Measurements from ENCODE around the gene UTS2B. TPM values are rescaled to one million over a fixed set of nuclear protein-coding genes. Genes with fewer than 3 reads are reported as not detected.

UTS2B gene
- total and polyA plus RNA-seq, 9 of the 15 experiments (the other 6 are each of a cell fraction or from before 2014, with no cell fraction given): 0.06 TPM; not detected in 8

DNA sequence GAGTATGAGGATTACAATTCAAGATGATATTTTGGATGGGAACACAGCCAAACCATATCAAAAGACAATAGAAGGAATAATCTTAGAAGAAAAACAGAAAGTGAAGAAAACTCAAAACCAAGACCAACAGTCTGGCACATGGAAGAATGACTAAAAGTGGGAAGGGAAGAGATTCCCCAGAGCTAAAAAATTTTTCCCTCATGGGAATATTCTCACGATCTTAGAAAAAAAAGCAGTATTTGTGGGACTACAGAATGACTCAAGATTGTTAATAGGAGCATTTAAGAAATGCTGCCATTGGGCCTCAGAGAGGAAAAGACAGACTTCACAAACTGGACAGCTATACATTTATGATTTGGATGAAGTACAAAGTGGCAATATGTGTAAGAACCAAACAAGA is 113.0 kb downstream of the UTS2B start:
- WGBS (ENCODE audit: insufficient coverage, low coverage, missing lambda C conversion rate): 0% methylated on average over 1 of the region's 1 CpG
- FAIRE-seq: no peak
- no TSS peak for BruUV-seq (replicated peaks)
- TF ChIP-seq, protein P1, sequence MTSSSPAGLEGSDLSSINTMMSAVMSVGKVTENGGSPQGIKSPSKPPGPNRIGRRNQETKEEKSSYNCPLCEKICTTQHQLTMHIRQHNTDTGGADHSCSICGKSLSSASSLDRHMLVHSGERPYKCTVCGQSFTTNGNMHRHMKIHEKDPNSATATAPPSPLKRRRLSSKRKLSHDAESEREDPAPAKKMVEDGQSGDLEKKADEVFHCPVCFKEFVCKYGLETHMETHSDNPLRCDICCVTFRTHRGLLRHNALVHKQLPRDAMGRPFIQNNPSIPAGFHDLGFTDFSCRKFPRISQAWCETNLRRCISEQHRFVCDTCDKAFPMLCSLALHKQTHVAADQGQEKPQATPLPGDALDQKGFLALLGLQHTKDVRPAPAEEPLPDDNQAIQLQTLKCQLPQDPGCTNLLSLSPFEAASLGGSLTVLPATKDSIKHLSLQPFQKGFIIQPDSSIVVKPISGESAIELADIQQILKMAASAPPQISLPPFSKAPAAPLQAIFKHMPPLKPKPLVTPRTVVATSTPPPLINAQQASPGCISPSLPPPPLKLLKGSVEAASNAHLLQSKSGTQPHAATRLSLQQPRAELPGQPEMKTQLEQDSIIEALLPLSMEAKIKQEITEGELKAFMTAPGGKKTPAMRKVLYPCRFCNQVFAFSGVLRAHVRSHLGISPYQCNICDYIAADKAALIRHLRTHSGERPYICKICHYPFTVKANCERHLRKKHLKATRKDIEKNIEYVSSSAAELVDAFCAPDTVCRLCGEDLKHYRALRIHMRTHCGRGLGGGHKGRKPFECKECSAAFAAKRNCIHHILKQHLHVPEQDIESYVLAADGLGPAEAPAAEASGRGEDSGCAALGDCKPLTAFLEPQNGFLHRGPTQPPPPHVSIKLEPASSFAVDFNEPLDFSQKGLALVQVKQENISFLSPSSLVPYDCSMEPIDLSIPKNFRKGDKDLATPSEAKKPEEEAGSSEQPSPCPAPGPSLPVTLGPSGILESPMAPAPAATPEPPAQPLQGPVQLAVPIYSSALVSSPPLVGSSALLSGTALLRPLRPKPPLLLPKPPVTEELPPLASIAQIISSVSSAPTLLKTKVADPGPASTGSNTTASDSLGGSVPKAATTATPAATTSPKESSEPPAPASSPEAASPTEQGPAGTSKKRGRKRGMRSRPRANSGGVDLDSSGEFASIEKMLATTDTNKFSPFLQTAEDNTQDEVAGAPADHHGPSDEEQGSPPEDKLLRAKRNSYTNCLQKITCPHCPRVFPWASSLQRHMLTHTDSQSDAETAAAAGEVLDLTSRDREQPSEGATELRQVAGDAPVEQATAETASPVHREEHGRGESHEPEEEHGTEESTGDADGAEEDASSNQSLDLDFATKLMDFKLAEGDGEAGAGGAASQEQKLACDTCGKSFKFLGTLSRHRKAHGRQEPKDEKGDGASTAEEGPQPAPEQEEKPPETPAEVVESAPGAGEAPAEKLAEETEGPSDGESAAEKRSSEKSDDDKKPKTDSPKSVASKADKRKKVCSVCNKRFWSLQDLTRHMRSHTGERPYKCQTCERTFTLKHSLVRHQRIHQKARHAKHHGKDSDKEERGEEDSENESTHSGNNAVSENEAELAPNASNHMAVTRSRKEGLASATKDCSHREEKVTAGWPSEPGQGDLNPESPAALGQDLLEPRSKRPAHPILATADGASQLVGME (CRISPR knock-in tag; IDR thresholded peaks at IDR 0.05): no peak
- TF ChIP-seq E2F8 (IDR thresholded peaks at IDR 0.05; ENCODE audit: low read depth, partially characterized antibody): no peak
- TF ChIP-seq NR2F6 (CRISPR knock-in tag; IDR thresholded peaks at IDR 0.05): no peak
- no peak for TF ChIP-seq GTF2E2 (tag; IDR thresholded peaks at IDR 0.05)
- no peak for TF ChIP-seq HDAC2 (IDR thresholded peaks at IDR 0.05)
- TF ChIP-seq NFYB (IDR thresholded peaks at IDR 0.05; ENCODE audit: extremely low read depth, insufficient read length): no peak
- TF ChIP-seq, protein P2, sequence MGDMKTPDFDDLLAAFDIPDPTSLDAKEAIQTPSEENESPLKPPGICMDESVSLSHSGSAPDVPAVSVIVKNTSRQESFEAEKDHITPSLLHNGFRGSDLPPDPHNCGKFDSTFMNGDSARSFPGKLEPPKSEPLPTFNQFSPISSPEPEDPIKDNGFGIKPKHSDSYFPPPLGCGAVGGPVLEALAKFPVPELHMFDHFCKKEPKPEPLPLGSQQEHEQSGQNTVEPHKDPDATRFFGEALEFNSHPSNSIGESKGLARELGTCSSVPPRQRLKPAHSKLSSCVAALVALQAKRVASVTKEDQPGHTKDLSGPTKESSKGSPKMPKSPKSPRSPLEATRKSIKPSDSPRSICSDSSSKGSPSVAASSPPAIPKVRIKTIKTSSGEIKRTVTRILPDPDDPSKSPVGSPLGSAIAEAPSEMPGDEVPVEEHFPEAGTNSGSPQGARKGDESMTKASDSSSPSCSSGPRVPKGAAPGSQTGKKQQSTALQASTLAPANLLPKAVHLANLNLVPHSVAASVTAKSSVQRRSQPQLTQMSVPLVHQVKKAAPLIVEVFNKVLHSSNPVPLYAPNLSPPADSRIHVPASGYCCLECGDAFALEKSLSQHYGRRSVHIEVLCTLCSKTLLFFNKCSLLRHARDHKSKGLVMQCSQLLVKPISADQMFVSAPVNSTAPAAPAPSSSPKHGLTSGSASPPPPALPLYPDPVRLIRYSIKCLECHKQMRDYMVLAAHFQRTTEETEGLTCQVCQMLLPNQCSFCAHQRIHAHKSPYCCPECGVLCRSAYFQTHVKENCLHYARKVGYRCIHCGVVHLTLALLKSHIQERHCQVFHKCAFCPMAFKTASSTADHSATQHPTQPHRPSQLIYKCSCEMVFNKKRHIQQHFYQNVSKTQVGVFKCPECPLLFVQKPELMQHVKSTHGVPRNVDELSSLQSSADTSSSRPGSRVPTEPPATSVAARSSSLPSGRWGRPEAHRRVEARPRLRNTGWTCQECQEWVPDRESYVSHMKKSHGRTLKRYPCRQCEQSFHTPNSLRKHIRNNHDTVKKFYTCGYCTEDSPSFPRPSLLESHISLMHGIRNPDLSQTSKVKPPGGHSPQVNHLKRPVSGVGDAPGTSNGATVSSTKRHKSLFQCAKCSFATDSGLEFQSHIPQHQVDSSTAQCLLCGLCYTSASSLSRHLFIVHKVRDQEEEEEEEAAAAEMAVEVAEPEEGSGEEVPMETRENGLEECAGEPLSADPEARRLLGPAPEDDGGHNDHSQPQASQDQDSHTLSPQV (IDR thresholded peaks at IDR 0.05): no peak
- no peak for TF ChIP-seq ZNF3 (CRISPR knock-in tag; IDR thresholded peaks at IDR 0.05)
- no peak for TF ChIP-seq NBN (IDR thresholded peaks at IDR 0.05; ENCODE audit: low read depth)
- TF ChIP-seq MCM5 (IDR thresholded peaks at IDR 0.05; ENCODE audit: low read depth): no peak

More for the DNA sequence above, 113.0 kb downstream of the UTS2B start:
- Histone ChIP-seq H2AFZ (ENCODE audit: low read depth, low read length) (no peak overlapping the region), H3K9me3 (replicated peaks; ENCODE audit: control insufficient read depth, insufficient read depth, low read depth, low read length) (no peaks in the 10 kb centered on the region), H3K9me1 (ENCODE audit: control insufficient read depth, insufficient read depth, low read length) (no peaks in the 10 kb centered on the region), H3K79me2 (ENCODE audit: control insufficient read depth, insufficient read depth, low read length) (no peaks in the 10 kb centered on the region), H4K20me1 (replicated peaks; ENCODE audit: control insufficient read depth, insufficient read depth, low read length) (no peaks in the 10 kb centered on the region), H3K27ac (ENCODE audit: extremely low read depth, low read depth, low read length) (no peak overlapping the region), H3K4me3 (no peak overlapping the region), H3K36me3 (ENCODE audit: control insufficient read depth, insufficient read depth, low read length) (no peaks in the 10 kb centered on the region), H3K27me3 (ENCODE audit: control insufficient read depth in 2 of 2, insufficient read depth in 2 of 2, low read length in 2 of 2) (no peaks in the 10 kb centered on the region), H3K4me2 (ENCODE audit: insufficient read depth, low read length) (no peak overlapping the region), H3K9ac (ENCODE audit: insufficient read depth in 1 of 2, low read depth in 2 of 2, low read length in 2 of 2) (no peak overlapping the region), H3K4me1 (replicated peaks in 1 of 2; ENCODE audit: control insufficient read depth in 2 of 2, insufficient read depth in 2 of 2, low read length in 2 of 2) (no peaks in the 10 kb centered on the region)
- in situ Hi-C loops (cut with MboI): no loop called here
- ChIA-PET CTCF (ENCODE audit: low intra/inter-chr PET ratio) (no interaction called here), POLR2A (no interaction called here)
- ATAC-seq (no peak), DNase-seq (ENCODE audit: extremely low read depth in 1 of 4, low spot score in 3 of 4) (no peak)
- intact Hi-C loops (cut with micrococcal nuclease): no loop called here

Data from K562 (cell line).